Lower leg skin (tissue), 4 donors: ENCODE results near the gene CLDN14. TPM values are rescaled to one million over a fixed set of nuclear protein-coding genes. Genes with fewer than 3 reads are reported as not detected.

ENCODE experiments used
- DNase-seq, 2 donors: peaks; one replicate each; pipeline ENCODE4 v3.0.0-alpha.2; 2019; ENCODE audit warnings: low spot score in 2 of 2
- H3K4me3 ChIP-seq: fragments of 200-600 bp; sonication (generic); 2 replicates; pipeline ENCODE4 v1.5.1; 2017; ENCODE audit warnings: mild to moderate bottlenecking, low read depth; ENCODE audit not compliant: poor library complexity, severe bottlenecking
- CTCF ChIP-seq, 3 donors: fragments of 450-650 bp; IDR thresholded peaks; one replicate each; pipeline ENCODE4 v1.5.1; 2016; ENCODE audit warnings: antibody characterized with exemption in 3 of 3, mild to moderate bottlenecking in 3 of 3, moderate library complexity in 2 of 3
- POLR2A ChIP-seq, 2 donors: fragments of 450-650 bp; IDR thresholded peaks; one replicate each; pipeline ENCODE4 v1.6.1; 2016 to 2017; ENCODE audit warnings: antibody characterized with exemption in 2 of 2, mild to moderate bottlenecking in 1 of 2, moderate library complexity in 1 of 2
- WGBS, 2 donors: methylation state at CpG; one replicate each; pipeline ENCODE4 v1.1.5; 2018; 5-methylcytosine and 5-hydroxymethylcytosine counted together
- intact Hi-C: fragments of 100-400 bp; cut with DNase I; formaldehyde crosslinking; loops from one replicate; pipeline ENCODE4 v1.15.0; 2023; ENCODE audit warnings: low total_unique reads
- total RNA-seq, 4 donors: library from RNA; depleted of rRNA; stranded (reverse); fragments of >200 nt; gene quantifications; one replicate each; pipeline ENCODE4 v1.1.0, GENCODE V29; 2016

Gene CLDN14
- total RNA-seq: under 1 TPM in 1 of 4 donors, not detected in 3; 0.13 TPM

GRCh38 chr21:36479415-36480402 lies at the start of gene CLDN14:
Gene CLDN14 (minus strand): TSS chr21:36480122. CDS start chr21:36461695, 18,427 bp downstream.
- TF ChIP-seq POLR2A (IDR thresholded peaks at IDR 0.05) (no peak), CTCF (IDR thresholded peaks at IDR 0.05) (no peak)
- intact Hi-C loops: no loop called here
- H3K4me3 ChIP-seq: no peak within 1 kb of the TSS
- WGBS, 2 donors: 73 to 74% methylated on average over 23 to 25 of the region's 25 CpGs
- DNase-seq: no peak

- no peak for DNase-seq
- 78 to 85% methylated on average over 6 of the region's 6 CpGs for WGBS, 2 donors
- TF ChIP-seq POLR2A (IDR thresholded peaks at IDR 0.05): no peak
- H3K4me3 ChIP-seq: no peak overlapping the region
- intact Hi-C loops: no loop called here
These were observed 48.8 kb upstream of the CLDN14 start for GRCh38 chr21:36528716-36529115.

- intact Hi-C loops: no loop called here
- TF ChIP-seq CTCF (IDR thresholded peaks at IDR 0.05) (no peak), POLR2A (IDR thresholded peaks at IDR 0.05) (no peak)
- 67 to 70% methylated on average over 6 of the region's 6 CpGs for WGBS, 2 donors
These were observed 47.4 kb upstream of the CLDN14 start for GRCh38 chr21:36527317-36527716.

GRCh38 chr21:36526104-36526503 lies 46.2 kb upstream of the CLDN14 start:
- TF ChIP-seq POLR2A (IDR thresholded peaks at IDR 0.05) (no peak), CTCF (IDR thresholded peaks at IDR 0.05) (no peak)
- WGBS, 2 donors: 95 to 96% methylated on average over 4 of the region's 4 CpGs
- intact Hi-C loops: no loop called here

More at GRCh38 chr21:36527317-36527716, 47.4 kb upstream of the CLDN14 start:
- DNase-seq: no peak
- H3K4me3 ChIP-seq: no peak overlapping the region

GRCh38 chr21:36524477-36524876 lies 44.6 kb upstream of the CLDN14 start:
- TF ChIP-seq CTCF (IDR thresholded peaks at IDR 0.05) (no peak), POLR2A (IDR thresholded peaks at IDR 0.05) (no peak)
- intact Hi-C loops: no loop called here
- 80 to 83% methylated on average over 9 of the region's 9 CpGs for WGBS, 2 donors
- DNase-seq: peak in 1 of 2 donors; percentile 69
- H3K4me3 ChIP-seq: no peak overlapping the region

More at GRCh38 chr21:36526104-36526503, 46.2 kb upstream of the CLDN14 start:
- DNase-seq: no peak
- no peak overlapping the region for H3K4me3 ChIP-seq

- intact Hi-C loops: no loop called here
- DNase-seq: no peak
- no peak for TF ChIP-seq POLR2A (IDR thresholded peaks at IDR 0.05)
- no peak for TF ChIP-seq CTCF (IDR thresholded peaks at IDR 0.05)
- 82% methylated on average over 14 of the region's 14 CpGs for WGBS, 2 donors
- H3K4me3 ChIP-seq: no peak overlapping the region
These were observed 42.4 kb upstream of the CLDN14 start for GRCh38 chr21:36522219-36522808.
